A673 (cell line): Measurements from ENCODE around the gene L3MBTL3.

Experiments used
- EZH2 ChIP-seq: fragments of 200-600 bp; sonication (generic); IDR thresholded peaks from 2 replicates; pipeline ENCODE4 v1.6.1; 2017; ENCODE audit warnings: borderline replicate concordance, low read depth, mild to moderate bottlenecking, mixed read lengths, antibody characterized with exemption, low read length; ENCODE audit not compliant: poor library complexity, severe bottlenecking
- TF ChIP-seq, protein P1 (sequence below): fragments of 300-800, 200-600 bp; sonication (generic); conservative IDR thresholded peaks from 2 replicates; pipeline ENCODE4 v1.5.1; 2017; ENCODE audit warnings: low read depth, mild to moderate bottlenecking, antibody characterized with exemption, low read length, moderate library complexity, mixed read lengths

DNA sequence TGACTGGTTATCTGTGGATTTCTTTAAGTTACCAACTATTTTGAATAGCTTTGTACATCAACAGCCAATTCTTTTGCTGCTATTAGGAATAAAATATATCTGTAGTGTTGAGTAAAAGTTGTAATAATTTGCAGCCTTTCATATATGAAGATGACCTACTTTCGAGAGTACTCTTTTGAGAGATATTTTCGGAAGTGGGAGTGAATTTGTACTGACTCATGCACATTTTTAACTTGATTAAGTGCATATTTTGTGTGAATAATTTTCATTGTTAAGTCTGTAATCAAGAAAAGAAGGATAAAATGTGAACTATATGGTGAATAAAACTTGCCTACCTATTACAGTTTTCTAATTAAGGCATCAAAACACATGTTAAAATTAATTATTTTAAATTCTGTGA, 51.9 kb downstream of the L3MBTL3 start:
- TF ChIP-seq, protein P1, sequence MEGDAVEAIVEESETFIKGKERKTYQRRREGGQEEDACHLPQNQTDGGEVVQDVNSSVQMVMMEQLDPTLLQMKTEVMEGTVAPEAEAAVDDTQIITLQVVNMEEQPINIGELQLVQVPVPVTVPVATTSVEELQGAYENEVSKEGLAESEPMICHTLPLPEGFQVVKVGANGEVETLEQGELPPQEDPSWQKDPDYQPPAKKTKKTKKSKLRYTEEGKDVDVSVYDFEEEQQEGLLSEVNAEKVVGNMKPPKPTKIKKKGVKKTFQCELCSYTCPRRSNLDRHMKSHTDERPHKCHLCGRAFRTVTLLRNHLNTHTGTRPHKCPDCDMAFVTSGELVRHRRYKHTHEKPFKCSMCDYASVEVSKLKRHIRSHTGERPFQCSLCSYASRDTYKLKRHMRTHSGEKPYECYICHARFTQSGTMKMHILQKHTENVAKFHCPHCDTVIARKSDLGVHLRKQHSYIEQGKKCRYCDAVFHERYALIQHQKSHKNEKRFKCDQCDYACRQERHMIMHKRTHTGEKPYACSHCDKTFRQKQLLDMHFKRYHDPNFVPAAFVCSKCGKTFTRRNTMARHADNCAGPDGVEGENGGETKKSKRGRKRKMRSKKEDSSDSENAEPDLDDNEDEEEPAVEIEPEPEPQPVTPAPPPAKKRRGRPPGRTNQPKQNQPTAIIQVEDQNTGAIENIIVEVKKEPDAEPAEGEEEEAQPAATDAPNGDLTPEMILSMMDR = no peak
- no peak for TF ChIP-seq EZH2
